Right renal cortex interstitium (tissue), 3 donors: ENCODE data around the gene TMEFF1. TPM values are rescaled to one million over a fixed set of nuclear protein-coding genes. Genes with fewer than 3 reads are reported as not detected.
A peak's percentile ranks its signal among the peaks of the same experiment; 100 is the strongest.
"Not testable (repeated sequence)": the region's sequence is repeated elsewhere in the genome, so short reads cannot be mapped to it uniquely, and the experiment has no call there.

Source experiments
- DNase-seq, 3 donors: peaks; one replicate each; pipeline ENCODE4 v3.0.0-alpha.2; 2013; ENCODE audit warnings: low read depth in 3 of 3, low spot score in 2 of 3
- polyA plus RNA-seq, 3 donors: library from polyadenylated mRNA; unstranded; fragments of 120-200 nt; gene quantifications; one replicate each; pipeline ENCODE4 v1.2.1, GENCODE V29; 2013; ENCODE audit not compliant: insufficient read length in 3 of 3

The TMEFF1 gene, protein sequence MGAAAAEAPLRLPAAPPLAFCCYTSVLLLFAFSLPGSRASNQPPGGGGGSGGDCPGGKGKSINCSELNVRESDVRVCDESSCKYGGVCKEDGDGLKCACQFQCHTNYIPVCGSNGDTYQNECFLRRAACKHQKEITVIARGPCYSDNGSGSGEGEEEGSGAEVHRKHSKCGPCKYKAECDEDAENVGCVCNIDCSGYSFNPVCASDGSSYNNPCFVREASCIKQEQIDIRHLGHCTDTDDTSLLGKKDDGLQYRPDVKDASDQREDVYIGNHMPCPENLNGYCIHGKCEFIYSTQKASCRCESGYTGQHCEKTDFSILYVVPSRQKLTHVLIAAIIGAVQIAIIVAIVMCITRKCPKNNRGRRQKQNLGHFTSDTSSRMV
- polyA plus RNA-seq = 1 to 10 TPM; 3.9 to 5.4 (median 5.0) TPM

DNA sequence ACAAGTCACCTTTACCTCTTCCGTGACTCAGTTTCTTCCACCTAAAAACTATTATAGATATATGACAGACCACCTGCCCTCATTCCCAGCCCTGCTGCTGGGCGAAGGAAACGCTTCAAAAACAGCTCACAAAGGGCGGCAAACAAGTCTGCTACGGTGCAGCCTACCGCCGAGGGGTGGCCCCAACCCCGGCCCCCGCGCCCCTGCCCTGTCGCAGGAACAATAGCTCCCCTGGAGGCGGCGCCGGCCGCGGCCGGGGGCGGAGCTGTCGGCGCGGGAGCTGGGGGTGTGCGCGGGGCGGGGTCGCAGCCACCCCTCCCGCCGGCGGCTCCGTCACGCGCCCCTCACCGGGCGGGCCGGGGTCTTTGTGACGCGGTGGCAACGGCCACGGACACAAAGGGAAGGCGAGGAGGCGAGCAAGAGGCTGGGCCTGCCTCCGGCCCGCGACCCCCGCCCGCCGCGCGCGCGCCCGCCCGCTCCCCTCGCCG, at the start of gene TMEFF1:
TSS of gene TMEFF1 (plus strand) at position 362 of the 488 bp plus-strand sequence. CDS start 396 bp downstream, outside the sequence.
- peak in 1 of 3 donors; percentile 59 for DNase-seq

GRCh38 chr9:100425758-100426157, 47.2 kb upstream of the TMEFF1 start:
- no peak for DNase-seq

DNA sequence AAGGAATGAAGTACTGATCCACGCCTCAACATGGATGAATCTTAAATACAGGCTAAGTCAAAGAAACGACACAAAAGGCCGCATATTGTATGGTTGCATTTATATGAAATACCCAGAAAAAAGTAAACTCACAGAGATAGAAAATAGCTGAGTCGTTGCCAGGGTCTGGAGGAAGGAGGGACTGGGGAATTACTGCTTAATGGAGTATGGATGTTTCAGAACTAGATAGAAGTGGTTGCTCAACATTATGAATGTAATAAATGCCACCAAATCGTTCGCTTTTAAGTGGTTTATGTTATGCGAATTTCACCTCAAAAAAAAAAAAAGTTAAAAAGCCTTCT, 46.8 kb upstream of the TMEFF1 start:
- no peak for DNase-seq

GRCh38 chr9:100426530-100427365, 46.2 kb upstream of the TMEFF1 start, which contains the start of gene MSANTD3:
MSANTD3 (plus strand) TSS chr9:100427143; CDS start chr9:100441939, 14,796 bp downstream.
- DNase-seq = peak in 1 of 3 donors; percentile 50

DNA sequence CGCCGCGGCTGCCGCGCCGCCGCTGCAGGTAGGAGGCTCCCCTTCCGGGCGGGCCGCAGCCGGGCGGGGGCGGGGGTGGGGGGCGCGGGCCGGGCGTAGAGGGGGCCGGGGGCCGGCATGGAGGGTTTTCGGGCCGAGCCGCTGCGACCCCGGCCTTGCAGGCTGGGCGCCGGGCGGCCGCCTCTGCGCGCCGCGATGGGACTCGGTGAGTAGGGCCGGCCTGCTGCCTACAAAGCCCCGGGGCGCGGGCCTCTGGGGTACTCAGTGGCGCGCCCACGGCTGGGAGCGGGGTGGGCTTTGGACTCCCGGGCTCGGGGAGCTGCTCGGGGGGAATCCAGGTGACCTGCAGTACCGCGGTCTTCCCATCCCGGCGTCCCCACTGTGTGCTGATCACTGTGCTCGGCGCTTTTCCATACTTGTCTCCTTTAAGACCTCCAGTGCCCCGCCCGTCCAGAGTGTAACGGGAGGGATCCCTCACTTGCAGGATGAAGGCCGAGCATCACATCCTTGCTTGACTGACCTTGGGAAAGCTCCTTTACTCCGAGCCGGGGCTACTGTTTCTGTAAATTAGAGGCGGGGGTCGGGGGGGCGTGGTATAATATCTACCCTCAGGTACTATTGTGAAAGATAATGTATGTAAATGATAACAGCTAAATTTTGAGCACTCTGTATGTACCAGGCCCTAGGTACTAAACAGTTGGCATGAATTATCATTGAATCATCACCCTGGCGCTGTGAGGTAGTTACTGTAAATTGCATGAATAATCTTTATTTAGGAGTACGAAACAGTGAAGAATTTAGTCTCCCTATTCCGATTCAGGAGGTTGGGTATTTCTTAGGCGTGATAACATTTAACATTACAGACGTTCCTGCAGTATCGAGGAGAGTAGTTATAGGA, 45.3 kb upstream of the TMEFF1 start:
- peak in 1 of 3 donors; percentile 44 for DNase-seq

- no peak for DNase-seq
Measured at GRCh38 chr9:100428871-100429654, 43.9 kb upstream of the TMEFF1 start.

GRCh38 chr9:100430286-100430940, 42.5 kb upstream of the TMEFF1 start:
- no peak for DNase-seq

GRCh38 chr9:100431886-100432285, 41.1 kb upstream of the TMEFF1 start:
- DNase-seq = no peak

- no peak for DNase-seq
Measured at GRCh38 chr9:100432736-100433135, 40.2 kb upstream of the TMEFF1 start.

DNA sequence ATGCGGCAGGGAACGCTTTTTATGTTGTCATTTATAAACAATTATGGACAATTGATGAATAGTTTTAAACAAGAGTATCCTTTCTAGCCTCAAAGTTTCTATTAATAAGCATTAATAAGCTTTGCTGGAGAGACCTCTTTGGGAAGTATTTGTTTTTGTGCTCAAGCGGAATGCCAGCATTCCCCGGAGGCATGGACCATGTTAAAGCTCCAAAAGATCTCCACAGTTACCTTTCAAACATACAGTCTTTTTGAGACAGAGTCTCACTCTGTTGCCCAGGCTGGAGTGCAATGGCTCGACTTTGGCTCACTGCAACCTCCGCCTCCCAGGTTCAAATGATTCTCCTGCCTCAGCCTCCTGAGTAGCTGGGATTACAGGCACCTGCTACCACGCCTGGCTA, 36.4 kb upstream of the TMEFF1 start:
- DNase-seq = no peak

DNA sequence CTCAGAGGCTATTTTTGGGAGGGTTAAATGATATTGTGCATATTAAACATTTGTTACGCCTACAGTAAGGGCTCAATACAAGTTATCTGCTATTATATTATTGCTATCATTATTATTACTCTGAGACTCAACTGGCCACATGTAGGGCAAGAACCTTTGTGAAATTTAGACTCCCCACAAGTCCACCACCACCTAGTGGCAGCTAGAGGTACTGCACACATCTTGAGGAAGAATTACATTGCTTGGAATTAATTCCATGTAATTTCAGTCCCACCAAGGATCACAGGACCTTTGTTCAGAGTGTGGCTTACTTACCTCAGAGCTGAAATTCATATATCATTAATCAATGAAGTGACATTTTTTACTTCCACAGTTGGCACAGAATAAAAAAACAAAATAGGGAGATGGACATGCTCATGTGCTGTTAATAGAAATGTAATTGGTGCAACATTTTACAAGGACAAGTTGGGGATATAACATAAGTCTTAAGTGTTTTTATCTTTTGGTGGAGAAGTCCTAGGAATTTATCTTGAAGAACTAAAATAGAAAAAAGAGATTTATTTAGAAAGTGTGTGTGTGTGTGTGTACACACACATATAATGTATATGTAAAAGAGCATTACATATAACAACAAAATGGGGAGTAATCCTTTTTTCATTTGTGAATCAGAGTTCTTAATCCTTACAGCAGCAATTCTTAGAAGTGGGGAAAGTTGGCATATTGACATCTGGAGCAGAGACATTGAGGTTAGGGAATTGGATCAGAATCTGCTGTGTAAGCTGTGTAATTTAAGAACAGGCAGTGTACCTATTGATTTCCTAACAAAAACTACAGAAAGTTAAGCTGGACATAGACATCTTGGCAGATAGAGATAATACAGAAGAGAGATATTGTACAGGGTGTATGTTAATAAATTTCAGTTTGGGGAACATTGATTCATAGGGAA, 34.8 kb upstream of the TMEFF1 start:
- DNase-seq = peak in 1 of 3 donors; percentile 40

DNA sequence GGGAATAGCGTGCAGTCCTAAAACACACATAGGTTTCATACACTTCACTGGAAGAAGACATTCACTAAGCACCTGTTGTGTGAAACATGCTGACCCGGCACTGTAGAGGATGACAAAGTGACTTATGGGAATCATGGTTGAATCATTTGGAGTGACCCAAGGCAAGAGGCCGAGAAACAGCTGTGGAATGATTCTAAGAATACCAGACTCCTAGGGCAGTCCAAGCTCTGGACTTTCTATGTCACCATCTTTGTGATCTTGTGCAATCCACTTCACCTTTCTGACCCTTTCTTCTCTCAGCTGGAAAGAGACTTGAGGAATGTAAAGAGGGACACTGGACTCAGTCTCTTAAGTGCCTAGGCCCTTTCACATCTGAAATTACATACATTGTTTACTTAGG, 32.9 kb upstream of the TMEFF1 start:
- DNase-seq = no peak

DNA sequence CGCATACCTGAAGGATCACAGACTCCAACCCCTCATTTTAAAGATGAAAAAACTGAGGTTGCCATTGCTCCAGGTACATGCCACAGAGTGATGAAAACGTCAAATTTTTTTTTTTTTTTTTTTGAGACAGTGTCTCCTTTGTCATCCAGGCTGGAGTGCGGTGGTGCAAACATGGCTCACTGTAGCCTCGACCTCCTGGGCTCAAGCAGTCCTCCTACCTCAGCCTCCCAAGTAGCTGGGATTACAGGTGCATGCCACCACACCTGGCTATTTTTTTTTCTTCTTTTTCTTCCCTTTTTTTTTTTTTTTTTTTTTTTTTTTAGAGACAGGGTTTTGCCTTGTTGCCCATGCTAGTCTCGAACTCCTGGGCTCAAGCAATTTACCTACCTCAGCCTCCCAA, 32.5 kb upstream of the TMEFF1 start:
- not testable (repeated sequence) for DNase-seq

GRCh38 chr9:100441911-100442361, 31.0 kb upstream of the TMEFF1 start:
- DNase-seq = no peak

DNA sequence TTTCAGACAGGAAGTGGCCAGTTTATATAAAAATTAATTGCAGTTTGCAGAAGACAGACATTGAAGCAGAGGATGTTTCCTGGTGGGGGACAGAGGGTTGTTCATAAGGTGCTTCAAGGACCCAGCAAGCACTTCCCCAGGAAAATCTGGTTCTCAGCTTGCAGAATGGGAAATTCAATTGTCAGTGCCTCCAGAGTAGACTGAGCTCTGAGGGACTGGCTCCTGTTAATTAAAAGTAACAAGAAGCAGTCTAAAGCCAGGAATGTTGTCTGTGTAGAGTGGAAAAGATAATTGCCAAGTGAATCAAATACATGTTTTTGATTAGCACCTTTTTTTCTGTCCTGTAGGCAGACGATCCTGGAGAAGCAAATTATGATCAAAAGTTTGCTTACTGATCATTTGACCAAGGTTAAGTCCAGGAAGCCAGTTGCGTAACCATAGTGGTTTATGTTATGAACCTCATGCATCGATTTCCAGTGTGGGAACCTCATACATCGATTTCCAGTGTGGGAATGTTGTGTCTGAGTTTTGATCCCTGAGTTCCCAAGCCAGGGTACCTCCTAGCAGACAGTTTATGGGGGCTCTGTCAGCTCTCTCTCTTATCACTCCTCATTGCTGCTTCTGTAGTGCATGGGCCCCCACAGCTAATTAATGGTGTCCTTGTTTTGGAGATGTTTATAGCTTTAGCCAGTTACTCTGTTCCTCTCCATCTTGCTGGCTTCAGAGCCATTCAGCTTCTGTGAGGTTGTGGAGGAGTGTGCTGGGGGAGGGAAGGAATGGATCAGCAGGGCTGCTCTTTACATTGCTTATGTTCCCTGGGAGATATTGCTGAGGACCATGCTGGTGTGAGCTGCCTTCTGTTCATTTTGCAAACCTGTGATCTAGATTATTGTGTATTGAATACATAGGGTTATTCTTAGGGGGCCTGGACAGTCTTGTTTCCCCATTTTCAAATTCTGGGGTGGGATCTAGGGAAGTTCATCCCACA, 28.9 kb upstream of the TMEFF1 start:
- DNase-seq = no peak

DNA sequence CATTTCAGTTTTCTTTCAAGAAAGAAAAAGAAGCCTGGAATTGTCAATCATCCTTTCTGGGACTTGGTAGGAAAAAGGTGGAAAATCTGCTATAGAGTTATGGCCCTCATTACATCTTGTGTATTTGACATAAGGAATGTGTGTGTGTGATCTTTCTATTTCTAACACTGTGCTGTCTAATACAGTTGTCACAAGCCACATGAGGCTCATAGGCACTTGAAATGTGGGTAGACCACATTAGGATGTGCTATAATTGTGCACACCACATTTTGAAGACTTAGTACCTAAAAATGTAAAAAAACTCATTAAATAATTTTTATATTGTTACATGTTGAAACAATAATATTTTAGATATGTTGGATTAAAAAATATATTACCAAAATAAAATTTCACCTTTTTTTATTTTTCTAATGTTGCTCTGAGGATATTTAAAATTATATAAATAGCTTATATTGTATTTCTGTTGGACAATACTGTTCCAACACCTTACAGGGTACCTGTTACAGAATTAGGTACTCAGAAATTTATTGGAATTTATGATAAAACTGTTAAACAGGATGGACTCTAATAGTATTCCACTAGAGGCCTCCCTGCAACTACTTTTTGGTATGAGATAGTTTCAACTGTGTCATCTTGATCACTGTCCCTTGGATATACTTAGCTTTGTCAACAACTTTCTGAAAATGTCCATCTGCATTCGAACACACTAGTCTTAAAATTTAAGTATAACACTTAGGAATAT, 27.6 kb upstream of the TMEFF1 start:
- DNase-seq = no peak
